NCI-H82 treated with DMSO at 0.1 percent for 48 hours (cell line): ENCODE results near the gene SLC17A1.

Experiments
- DNase-seq: peaks from one replicate; lab custom pipeline; 2025; ENCODE audit not compliant: unreplicated experiment; lab: John Stamatoyannopoulos, UW

Gene SLC17A1, protein sequence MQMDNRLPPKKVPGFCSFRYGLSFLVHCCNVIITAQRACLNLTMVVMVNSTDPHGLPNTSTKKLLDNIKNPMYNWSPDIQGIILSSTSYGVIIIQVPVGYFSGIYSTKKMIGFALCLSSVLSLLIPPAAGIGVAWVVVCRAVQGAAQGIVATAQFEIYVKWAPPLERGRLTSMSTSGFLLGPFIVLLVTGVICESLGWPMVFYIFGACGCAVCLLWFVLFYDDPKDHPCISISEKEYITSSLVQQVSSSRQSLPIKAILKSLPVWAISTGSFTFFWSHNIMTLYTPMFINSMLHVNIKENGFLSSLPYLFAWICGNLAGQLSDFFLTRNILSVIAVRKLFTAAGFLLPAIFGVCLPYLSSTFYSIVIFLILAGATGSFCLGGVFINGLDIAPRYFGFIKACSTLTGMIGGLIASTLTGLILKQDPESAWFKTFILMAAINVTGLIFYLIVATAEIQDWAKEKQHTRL

GRCh38 chr6:25831532-25832306, at the start of gene SLC17A1:
SLC17A1 (minus strand) TSS chr6:25832052; CDS start chr6:25830557, 1,495 bp downstream.
- DNase-seq = no peak

DNA sequence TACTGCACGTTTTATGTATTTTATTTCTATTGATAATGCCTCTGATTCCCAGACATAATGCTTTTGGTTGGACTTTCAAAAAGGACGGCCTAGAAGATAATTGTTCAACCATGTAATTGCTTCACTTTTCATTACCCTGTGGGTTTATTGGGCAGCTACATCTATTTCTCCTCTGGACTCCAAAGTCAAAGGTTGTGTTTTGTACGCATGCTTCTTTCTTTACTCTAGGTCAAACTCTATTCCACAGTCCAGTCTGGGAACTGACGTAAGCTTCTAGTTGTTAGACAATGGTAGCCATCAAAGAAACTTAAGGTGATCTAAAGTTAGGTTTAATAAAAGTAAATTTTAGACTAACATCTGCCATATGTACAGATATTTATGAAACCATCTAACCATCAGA, 48.7 kb upstream of the SLC17A1 start:
- no peak for DNase-seq

- DNase-seq = no peak
Observed at GRCh38 chr6:25878721-25879322, 47.0 kb upstream of the SLC17A1 start.

- DNase-seq = no peak
Observed at GRCh38 chr6:25875926-25876602, 44.2 kb upstream of the SLC17A1 start.

DNA sequence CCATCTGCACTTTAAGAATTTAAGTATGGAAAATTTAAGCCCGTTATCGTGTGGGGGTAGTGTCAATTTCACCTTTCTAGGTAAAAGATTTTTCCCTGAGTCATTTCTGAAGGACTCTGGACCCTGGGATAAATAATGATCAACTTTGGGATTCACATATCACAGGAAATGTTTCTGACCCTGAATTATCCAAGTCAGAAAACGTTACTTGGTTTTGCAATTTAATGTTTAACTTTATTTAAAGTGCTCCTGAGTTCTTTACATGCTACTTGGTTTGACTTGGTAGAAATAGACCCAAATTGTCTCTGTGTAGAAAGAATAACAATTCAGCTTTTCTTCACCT, 43.7 kb upstream of the SLC17A1 start:
- no peak for DNase-seq

DNA sequence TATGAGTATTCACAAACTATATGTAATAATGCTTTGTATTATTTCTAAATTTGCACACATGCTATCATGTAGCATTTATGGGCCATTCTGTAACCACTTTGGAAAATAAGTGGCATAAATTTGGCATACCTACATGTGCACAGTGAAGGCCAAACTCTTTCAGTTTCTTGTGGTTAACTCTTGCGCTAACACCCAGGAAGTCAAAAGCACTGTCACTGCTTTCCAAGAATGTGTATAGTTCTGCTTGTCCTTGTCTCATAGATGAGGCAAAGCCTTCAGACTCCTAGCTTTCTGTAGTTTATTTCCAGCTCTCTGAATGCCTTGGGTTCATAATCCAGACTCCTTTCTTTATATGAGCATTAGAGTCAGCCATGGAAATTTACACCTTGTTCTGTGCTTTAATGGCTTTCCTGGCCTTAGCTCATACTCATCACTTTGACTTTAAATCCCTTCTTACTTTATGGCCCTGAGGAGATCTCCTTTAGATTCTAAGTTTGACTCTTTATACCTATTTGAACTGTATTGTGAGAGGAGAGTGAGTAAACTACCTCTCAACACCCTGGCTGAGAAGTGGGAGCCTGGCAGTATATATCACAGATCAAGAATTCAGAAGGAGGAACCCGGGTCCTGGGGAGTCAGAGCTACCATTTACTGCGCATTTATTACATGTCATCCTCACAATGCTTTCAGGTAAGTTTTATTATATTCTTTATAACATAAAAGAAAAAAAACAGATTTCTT, 43.1 kb upstream of the SLC17A1 start:
- no peak for DNase-seq

GRCh38 chr6:25874118-25874517, 42.3 kb upstream of the SLC17A1 start, which contains the start of gene SLC17A3:
SLC17A3 (minus strand) TSS chr6:25874243; CDS start chr6:25868387, 5,856 bp downstream.
- DNase-seq = no peak

DNA sequence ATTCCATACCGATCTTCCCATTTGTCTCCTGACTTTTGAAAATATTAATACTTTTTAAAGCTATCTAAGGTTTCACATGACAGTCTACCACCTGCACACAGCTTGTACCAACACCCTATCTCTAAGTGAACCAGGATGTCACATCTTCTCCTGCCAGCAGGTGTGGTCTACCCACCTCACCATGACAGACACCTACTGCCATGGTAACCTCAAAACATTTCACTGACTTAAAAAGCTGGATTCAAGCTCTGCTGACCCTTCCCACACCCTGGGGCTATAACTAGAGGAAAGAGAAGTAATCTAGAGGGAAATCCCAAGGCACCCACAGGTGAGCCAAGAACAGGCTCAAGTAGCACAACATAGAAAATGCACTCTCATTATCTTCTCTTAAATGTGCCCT, 41.0 kb upstream of the SLC17A1 start:
- no peak for DNase-seq

- no peak for DNase-seq
Observed at GRCh38 chr6:25869840-25870239, 38.0 kb upstream of the SLC17A1 start.

GRCh38 chr6:25868436-25869183, 36.8 kb upstream of the SLC17A1 start:
- no peak for DNase-seq

DNA sequence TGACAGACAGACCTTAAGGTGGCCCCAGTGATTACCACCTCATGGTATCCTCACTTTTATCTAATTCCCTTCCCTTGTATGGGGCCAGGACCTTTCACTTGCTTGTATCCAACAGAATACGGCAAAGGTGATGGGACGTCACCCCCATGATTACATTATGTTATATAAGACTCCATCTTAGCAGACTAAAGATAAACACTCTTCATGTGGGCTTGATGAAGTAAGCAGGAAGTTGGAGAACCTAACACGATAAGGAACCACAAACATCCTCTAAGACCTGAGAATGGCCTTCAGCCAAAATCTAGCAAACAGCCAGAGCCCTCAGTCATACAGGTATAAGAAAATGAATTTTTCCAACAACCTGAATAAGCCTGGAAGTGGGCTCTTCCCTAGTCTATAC, 34.2 kb upstream of the SLC17A1 start:
- no peak for DNase-seq

GRCh38 chr6:25863360-25863759, 31.5 kb upstream of the SLC17A1 start:
- DNase-seq = no peak

- DNase-seq = no peak
Observed at GRCh38 chr6:25862199-25862598, 30.3 kb upstream of the SLC17A1 start.

DNA sequence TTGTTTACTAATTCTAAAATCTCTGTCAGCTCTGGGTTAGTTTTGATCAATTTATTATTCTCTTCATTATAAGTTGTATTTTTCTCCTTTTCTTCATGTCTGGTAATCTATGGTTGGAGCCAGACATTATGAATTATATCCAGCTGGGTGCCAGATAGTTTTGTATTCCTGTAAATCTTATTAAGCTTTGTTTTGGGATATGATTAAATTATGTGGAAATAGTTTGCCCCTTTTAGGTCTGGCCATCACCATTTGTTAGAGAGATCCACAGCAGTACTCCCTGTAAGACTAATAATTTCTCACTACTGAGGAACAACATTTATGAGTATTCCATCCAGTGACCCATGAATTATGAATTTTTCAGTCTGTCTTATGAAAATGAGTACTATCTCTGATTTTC, 20.9 kb upstream of the SLC17A1 start:
- DNase-seq = no peak

DNA sequence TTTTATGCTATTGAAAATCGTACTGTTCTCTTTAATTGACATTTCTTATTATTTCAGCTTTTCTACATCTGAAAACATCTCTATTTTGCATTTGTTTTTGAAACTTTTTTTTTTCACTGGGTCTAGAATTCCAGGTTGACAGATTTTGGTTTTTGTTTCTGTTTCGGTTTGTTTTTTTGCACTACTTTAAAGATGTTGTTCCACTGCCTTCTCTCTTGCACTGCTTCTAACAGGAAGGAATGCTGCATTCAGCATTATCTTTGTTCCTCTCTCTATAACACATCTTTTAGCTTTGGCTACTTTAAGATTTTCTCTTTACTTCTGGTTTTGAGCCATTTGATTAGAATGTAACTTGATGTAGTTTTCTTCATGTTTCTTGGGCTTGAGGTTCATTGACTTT, 20.1 kb upstream of the SLC17A1 start:
- no peak for DNase-seq

- DNase-seq = no peak
Observed at GRCh38 chr6:25844518-25844917, 12.7 kb upstream of the SLC17A1 start.

DNA sequence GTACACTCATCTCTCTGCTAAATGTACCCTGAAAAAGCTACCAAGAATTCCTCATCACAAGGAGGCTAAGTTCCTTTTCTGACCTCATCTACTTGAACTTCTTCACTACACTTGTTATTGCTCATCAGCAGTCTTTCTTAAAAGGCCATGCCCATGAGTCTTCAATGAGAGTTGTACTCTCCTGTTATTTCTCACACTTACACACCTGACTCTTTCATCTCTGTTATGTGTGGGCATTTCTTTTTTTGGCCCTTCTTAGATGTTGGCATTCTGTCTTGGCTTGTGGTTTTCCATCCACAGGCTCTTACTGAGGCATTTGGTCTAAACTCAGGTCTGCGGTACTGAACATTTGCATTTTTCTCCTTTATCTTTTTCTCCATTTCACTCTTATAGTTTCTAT, 10.7 kb upstream of the SLC17A1 start:
- DNase-seq = no peak

DNA sequence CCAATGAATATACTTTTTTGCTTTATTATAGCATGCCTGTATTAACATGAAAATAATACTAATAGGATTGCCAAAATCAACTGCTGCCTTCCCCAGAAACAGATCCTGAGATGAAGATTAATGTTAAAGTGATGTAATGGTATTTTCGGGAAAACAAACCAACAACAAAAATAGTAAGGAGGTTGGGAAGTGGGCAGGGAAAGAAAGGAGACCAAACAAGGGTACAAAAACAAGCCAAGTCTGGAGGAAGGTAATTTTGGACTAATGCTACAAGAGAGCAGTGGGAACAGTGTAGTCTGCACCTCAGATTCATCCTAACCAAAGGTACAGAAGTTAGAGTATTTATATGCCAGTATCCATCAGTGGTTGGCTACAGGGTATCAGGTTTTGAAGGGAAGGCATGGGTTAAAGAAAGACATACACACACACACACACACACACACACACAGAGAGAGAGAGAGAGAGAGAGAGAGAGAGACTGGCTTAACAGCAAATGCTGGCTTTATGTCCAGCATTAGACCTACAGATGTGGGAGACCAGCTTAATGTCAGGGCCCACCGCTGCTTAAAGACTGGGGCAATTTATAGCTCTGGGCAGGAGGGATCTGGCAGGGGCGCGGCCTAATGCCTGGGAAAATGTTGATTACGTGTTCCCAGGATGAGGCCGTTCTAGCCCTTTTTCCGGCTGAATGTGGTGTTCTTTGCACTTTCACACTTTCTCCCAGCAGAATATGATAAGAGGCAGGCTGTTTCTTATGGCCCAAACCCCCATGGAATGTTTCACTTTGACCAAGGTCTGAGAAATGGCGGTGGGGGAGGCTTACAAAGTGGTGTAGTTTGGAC, 3.8 kb upstream of the SLC17A1 start:
- DNase-seq = peak; percentile 13

GRCh38 chr6:25834950-25835349, 3.1 kb upstream of the SLC17A1 start:
- DNase-seq = no peak
